ENCODE data around the gene PLEKHG1.
A peak's percentile ranks its signal among the peaks of the same experiment; 100 is the strongest.

Gene PLEKHG1

GRCh38 chr6:150599199-150600009 lies at the start of gene PLEKHG1:
PLEKHG1 (plus strand) TSS chr6:150599885; CDS start chr6:150733682, 133,797 bp downstream.
- ATAC-seq: peak; percentile 72
- DNase-seq: peak; percentile 73

DNA sequence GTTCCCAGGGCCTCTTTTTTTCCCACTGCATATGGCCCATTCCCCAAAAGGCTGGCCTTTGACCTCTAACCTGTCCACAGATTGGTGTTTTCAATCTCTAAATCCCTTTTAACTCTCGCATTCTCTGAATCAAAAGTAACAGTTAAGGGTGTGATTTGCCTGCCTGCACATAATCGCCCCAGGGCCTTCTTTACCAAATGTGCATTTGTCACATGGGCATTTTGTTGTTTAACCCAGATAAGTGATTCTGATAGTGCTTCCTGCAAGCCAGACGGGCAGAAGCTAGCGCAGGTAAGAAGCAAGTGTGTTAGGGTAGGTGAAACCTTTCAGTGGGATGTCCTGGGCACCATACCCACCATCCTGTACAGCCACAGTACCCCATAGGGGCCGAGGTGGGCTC lies 49.4 kb upstream of the PLEKHG1 start:
- ATAC-seq: no peak
- no peak for DNase-seq

DNA sequence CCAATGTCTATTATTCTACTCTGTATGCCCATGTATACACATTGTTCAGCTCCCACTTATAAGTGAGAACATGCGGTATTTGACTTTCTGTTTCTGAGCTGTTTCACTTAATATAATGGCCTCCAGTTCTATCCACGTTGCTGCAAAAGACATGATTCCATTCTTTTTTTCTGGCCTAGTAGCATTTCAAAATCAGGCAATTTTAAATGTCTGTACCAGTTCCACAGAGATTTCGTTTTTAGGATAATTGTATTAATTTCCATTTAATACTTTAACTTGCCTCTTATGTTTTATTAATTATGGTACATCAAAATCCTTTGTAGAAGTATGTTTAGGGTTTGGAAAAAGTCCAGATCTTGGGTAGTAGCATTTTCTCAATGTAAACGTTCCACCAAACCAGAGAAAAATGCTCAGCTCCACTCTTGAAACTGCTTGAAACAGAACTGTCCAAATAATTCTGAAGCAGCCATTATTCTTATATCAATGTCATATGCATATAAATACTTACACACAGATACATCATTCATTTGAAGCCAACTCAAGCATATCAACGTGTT lies 42.6 kb upstream of the PLEKHG1 start:
- DNase-seq: no peak
- no peak for ATAC-seq

- DNase-seq: no peak
- ATAC-seq: no peak
Observed at GRCh38 chr6:150560004-150560883, 39.4 kb upstream of the PLEKHG1 start.

DNA sequence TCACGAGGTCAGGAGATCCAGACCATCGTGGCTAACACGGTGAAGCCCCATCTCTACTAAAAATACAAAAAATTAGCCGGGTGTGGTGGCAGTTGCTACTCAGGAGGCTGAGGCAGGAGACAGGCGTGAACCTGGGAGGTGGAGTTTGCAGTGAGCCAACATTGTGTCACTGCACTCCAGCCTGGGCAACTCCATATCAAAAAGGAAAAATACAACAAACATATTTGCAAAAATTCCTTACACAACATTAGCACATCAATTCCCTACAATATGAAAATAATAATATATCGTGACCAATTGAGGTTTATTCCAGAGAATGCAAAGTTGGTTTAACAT lies 38.8 kb upstream of the PLEKHG1 start:
- no peak for ATAC-seq

GRCh38 chr6:150565945-150566344 lies 33.7 kb upstream of the PLEKHG1 start:
- DNase-seq (no peak), ATAC-seq (no peak)

More for the DNA sequence above, 38.8 kb upstream of the PLEKHG1 start:
- DNase-seq: no peak

DNA sequence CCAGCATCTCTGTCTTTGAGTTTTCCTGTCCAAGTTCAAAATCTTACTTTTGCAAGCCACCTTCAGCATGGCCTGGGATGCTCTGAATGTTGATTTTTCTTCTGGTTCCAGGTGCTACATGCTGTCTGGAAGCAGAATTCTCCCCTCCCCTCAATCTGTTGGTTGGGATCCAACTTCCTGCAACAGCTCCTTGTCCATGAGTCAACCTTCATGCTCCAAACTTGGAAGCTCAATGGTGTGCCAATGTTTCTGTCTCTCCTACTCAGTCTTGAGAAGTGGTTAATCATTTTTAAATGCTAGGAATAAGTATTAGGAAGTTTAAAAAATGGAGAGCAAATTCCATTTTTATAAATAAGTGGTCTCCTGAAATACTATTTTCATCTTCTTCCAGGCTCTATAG lies 33.2 kb upstream of the PLEKHG1 start:
- DNase-seq (no peak), ATAC-seq (no peak)

DNA sequence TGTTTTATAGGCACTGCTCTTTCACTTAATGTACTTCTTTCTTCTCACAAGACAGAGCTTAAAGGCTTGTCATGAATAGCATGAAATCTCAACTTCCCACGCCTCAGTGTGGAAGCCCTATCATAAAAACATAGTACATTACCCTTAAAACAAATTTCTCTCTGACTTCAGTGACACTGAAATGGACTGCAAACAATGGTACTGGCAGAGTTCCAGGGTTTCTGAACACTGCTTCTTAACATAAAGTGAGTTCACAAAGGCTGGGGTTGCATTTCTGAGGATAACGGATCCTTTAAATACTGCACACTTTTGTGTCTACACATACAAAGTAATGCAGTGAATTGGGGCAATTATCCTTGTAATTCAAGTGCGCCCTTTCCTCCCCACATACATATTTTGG lies 32.3 kb upstream of the PLEKHG1 start:
- no peak for DNase-seq
- no peak for ATAC-seq

- ATAC-seq: no peak
- DNase-seq: no peak
Observed at GRCh38 chr6:150567823-150568383, 31.8 kb upstream of the PLEKHG1 start.

DNA sequence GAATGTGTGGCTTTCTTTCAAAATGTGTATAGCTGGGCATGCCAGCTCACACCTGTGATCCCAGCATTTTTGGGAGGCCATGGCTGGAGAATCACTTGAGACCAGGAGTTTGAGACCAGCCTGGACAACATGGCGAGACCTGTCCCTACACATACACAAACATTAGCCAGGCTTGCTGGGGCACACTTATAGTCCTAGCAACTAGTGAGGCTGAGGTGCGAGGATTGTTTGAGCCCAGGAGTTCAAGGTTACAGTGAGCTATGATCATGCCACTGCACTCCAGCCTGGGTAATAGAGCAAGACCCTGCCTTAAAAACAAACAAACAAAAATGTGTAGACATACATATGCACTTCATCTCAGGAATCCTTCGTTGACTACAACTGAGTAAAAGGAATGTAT lies 31.1 kb upstream of the PLEKHG1 start:
- ATAC-seq (no peak), DNase-seq (no peak)

GRCh38 chr6:150569161-150569560 lies 30.5 kb upstream of the PLEKHG1 start:
- ATAC-seq (no peak), DNase-seq (no peak)

DNA sequence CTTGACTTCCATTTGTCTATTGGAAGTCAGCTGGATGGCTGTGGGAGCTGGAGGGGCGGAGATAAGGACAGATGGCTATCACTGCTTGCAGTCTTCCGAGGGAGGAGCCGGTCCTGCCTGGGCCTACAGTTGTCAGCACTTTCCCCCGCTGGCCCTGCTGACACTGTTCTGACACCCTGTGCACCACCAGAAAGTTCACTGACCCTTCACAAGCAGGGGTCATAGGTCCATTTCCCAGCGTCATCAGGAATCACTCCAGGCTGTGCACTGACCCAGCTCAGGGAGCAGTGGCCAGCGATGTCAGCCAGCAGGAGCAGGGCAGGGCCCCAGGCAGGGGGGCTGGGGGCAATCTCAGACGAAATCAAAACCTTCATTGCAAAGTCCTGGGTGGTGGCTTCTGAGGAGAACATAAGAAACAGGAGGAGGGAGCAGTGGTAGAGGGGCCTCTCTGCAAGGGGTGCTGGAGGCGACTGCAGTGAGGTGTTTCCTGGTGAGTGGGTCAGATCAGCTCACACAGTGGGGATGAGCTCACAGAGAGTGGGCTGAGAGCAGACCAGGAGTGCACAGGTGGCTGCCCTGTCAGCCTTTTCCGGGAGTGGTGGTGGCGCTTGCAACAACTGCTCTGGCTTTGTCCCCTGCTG lies 26.5 kb upstream of the PLEKHG1 start:
- no peak for ATAC-seq
- DNase-seq: no peak

GRCh38 chr6:150575836-150576235 lies 23.8 kb upstream of the PLEKHG1 start:
- DNase-seq (no peak), ATAC-seq (no peak)

- no peak for ATAC-seq
- no peak for DNase-seq
Observed at GRCh38 chr6:150576651-150577226, 22.9 kb upstream of the PLEKHG1 start.

GRCh38 chr6:150579611-150580010 lies 20.1 kb upstream of the PLEKHG1 start:
- ATAC-seq: no peak
- DNase-seq: no peak

DNA sequence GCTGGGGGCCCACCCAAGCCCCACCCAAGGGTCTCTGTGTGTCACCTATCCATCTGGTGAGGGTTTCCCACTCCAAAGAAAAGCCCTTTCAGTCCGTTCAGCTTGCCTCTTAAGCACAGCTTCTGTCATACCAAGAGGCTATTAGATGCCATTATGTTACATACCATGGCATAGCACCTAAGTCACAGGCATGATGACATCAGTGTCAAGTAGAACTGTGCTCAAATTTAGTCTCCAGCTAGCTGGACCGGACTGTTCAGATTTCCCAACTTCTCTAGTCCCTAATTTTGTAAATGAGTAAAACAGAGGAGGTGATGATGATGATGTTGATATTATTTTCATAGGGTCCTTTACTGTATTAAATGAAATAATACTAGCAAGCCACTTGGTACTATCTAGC lies 19.2 kb upstream of the PLEKHG1 start:
- DNase-seq: no peak
- no peak for ATAC-seq

- ATAC-seq (no peak), DNase-seq (no peak)
Observed at GRCh38 chr6:150584065-150584464, 15.6 kb upstream of the PLEKHG1 start.

GRCh38 chr6:150584596-150584995 lies 15.1 kb upstream of the PLEKHG1 start:
- ATAC-seq: no peak
- no peak for DNase-seq

GRCh38 chr6:150586850-150587359 lies 12.8 kb upstream of the PLEKHG1 start:
- DNase-seq (no peak), ATAC-seq (no peak)

DNA sequence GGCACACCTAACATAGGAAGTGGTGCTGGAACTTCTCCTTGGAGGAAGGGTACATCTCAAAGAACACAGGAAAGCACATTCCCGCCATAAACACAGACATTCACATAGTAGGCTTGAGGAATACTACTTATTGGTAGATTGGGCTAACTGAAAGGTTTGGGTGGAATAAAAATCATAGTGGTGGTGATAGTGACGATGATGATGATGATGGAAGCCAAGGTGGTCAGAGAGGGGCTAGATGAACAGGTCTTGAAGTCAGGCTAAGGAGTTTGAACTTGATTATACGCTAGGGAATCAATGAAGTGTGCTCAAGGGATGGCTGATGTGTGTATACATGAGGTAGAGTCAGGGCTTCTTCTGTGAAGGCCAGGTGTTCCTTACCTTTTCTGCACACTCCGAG lies 12.0 kb upstream of the PLEKHG1 start:
- no peak for ATAC-seq
- no peak for DNase-seq

DNA sequence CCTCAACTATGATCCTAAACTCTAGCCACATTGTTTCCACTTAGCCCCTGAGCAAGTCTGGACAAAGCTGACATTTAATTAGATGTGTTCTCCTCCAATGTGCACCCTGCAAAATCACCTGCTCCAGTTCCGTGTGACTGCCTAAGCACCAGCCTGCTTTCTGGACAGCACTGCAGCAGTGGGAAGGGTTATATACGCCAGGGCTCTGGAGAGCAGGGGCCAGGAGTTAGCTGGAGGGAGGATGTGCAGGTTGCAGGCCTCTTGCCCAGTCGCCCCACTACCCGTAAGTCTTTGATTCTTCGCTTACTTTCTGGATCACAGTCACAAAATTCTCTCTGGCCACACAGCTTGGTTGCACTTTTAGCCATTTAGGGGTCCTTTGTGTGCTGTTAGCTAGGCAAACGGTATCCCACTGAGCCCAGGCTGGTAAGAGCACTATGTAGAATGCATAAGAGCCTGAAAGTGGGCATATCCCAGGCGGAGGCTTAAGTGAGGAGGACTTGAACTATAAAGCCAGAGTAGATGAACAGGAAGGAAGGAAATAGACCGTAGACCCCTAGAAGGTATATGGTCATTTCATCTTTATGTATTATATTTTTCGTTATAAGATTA lies 10.7 kb upstream of the PLEKHG1 start:
- DNase-seq (no peak), ATAC-seq (no peak)

Measured in stimulated activated naive CD8-positive, alpha-beta T cell treated with anti-CD3 and anti-CD28 coated beads, Interleukin-15, Interleukin-2, amounts not matched to agents 100 U/mL and 50 U/mL, for 24 hours (primary cell).